ENCODE data around the gene CHD5. TPM values are rescaled to one million over a fixed set of nuclear protein-coding genes. Genes with fewer than 3 reads are reported as not detected.

Gene CHD5
- total RNA-seq, result 1 to 10 TPM; 1.1 to 3.2 TPM

- ATAC-seq (ENCODE audit: insufficient number of reproducible peaks, low FRiP score, low read depth), result no peak
- Histone ChIP-seq H3K9me3 (no peaks in the 10 kb centered on the region), H3K4me1 (ENCODE audit: control insufficient read depth in 1 of 2, low read depth in 2 of 2) (peaks cover 14 to 25% of the 10 kb centered on the region in 2 donors), H3K36me3 (no peaks in the 10 kb centered on the region), H3K27ac (peak within 1 kb of the TSS; percentile 5 to 17), H3K27me3 (replicated peaks; ENCODE audit: insufficient read depth) (no peaks in the 10 kb centered on the region), H3K4me3 (peak within 1 kb of the TSS; percentile 65)
- no peak for DNase-seq (ENCODE audit: low spot score)
- no peak for TF ChIP-seq CTCF (IDR thresholded peaks at IDR 0.05)
Observed at GRCh38 chr1:6180268-6180706, at the start of gene CHD5. TSS of gene CHD5 (minus strand) at chr1:6180321. CDS start at chr1:6180023, 298 bp downstream.

- no peak overlapping the region for H3K27ac ChIP-seq
- no peaks in the 10 kb centered on the region for H3K27me3 ChIP-seq (replicated peaks; ENCODE audit: insufficient read depth)
- H3K4me1 ChIP-seq (ENCODE audit: control insufficient read depth in 1 of 2, low read depth in 2 of 2), result no peaks in the 10 kb centered on the region
- H3K9me3 ChIP-seq, result no peaks in the 10 kb centered on the region
- no peak for TF ChIP-seq CTCF (IDR thresholded peaks at IDR 0.05)
- ATAC-seq (ENCODE audit: insufficient number of reproducible peaks, low FRiP score, low read depth), result no peak
- no peak overlapping the region for H3K4me3 ChIP-seq
- H3K36me3 ChIP-seq, result peaks cover 56% of the 10 kb centered on the region
- no peak for DNase-seq (ENCODE audit: low spot score)
Observed at GRCh38 chr1:6225651-6226050, 45.5 kb upstream of the CHD5 start.

GRCh38 chr1:6224718-6225117, 44.6 kb upstream of the CHD5 start:
- TF ChIP-seq CTCF (IDR thresholded peaks at IDR 0.05), result no peak
- Histone ChIP-seq H3K27me3 (replicated peaks; ENCODE audit: insufficient read depth) (no peaks in the 10 kb centered on the region), H3K36me3 (peaks cover 50% of the 10 kb centered on the region), H3K4me3 (no peak overlapping the region), H3K9me3 (no peaks in the 10 kb centered on the region), H3K27ac (no peak overlapping the region), H3K4me1 (ENCODE audit: control insufficient read depth in 1 of 2, low read depth in 2 of 2) (no peaks in the 10 kb centered on the region)
- ATAC-seq (ENCODE audit: insufficient number of reproducible peaks, low FRiP score, low read depth) (no peak), DNase-seq (ENCODE audit: low spot score) (no peak)

GRCh38 chr1:6223617-6224016, 43.5 kb upstream of the CHD5 start:
- peaks cover 47% of the 10 kb centered on the region for H3K36me3 ChIP-seq
- no peak overlapping the region for H3K4me3 ChIP-seq
- no peak for ATAC-seq (ENCODE audit: insufficient number of reproducible peaks, low FRiP score, low read depth)
- no peak for TF ChIP-seq CTCF (IDR thresholded peaks at IDR 0.05)
- H3K4me1 ChIP-seq (ENCODE audit: control insufficient read depth in 1 of 2, low read depth in 2 of 2), result no peaks in the 10 kb centered on the region
- H3K27ac ChIP-seq, result no peak overlapping the region
- no peak for DNase-seq (ENCODE audit: low spot score)
- H3K9me3 ChIP-seq, result no peaks in the 10 kb centered on the region
- H3K27me3 ChIP-seq (replicated peaks; ENCODE audit: insufficient read depth), result no peaks in the 10 kb centered on the region

GRCh38 chr1:6222636-6223035, 42.5 kb upstream of the CHD5 start:
- H3K36me3 ChIP-seq, result peaks cover 38% of the 10 kb centered on the region
- ATAC-seq (ENCODE audit: insufficient number of reproducible peaks, low FRiP score, low read depth) (no peak), DNase-seq (ENCODE audit: low spot score) (no peak)

More at GRCh38 chr1:6222636-6223035, 42.5 kb upstream of the CHD5 start:
- no peaks in the 10 kb centered on the region for H3K4me1 ChIP-seq (ENCODE audit: control insufficient read depth in 1 of 2, low read depth in 2 of 2)
- no peak for TF ChIP-seq CTCF (IDR thresholded peaks at IDR 0.05)
- H3K27me3 ChIP-seq (replicated peaks; ENCODE audit: insufficient read depth), result no peaks in the 10 kb centered on the region
- no peak overlapping the region for H3K27ac ChIP-seq
- H3K9me3 ChIP-seq, result no peaks in the 10 kb centered on the region
- H3K4me3 ChIP-seq, result no peak overlapping the region

Measured in thoracic aorta (tissue), 2 donors.